GM18873 (cell line): Measurements from ENCODE around the gene WBP1L.
"Not testable (repeated sequence)": the region's sequence is repeated elsewhere in the genome, so short reads cannot be mapped to it uniquely, and the experiment has no call there.

Source experiments
- ATAC-seq: cut with Tn5 transposase; IDR thresholded peaks from one replicate; pipeline ENCODE4 v1.9.1; 2021; ENCODE audit warnings: mild to moderate bottlenecking, moderate library complexity, moderate number of reproducible peaks; ENCODE audit not compliant: unreplicated experiment, low FRiP score

WBP1L gene

DNA sequence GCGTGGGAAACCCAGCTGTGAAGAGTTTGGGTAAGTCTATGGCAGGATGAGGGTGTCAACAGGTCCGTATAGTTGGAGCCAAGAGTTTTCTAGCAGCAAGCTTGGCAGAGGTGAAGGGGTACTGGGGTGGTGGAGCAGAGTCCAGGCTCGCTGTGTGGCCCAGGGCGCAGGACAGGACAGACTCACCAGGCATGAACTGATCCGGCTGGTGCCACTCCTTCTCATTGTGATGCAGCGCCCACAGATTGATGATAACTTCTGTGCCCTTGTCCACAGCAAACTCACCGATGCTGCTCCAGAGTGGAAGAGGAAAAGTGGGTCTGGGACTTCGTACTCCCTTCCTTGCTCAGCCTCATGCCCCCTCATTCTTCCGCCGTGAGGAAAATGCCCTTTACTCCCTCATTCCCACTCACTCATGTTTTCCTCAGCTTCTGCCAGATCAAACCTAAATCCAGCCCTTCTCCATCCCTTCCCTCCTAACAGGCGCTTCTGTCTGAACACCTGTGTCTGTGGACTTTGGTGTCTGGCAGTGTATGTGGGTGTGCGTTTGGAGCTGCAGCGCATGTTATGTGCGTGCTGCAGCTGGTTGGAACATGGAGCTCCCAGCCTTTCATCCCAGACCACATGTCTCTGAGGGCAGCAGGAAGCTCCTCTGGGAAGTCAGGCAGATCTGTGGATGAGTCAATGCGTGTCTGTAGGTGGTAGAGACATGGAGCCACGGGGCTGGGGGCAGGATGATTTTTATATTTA, 87.7 kb downstream of the WBP1L start:
- no peak for ATAC-seq

DNA sequence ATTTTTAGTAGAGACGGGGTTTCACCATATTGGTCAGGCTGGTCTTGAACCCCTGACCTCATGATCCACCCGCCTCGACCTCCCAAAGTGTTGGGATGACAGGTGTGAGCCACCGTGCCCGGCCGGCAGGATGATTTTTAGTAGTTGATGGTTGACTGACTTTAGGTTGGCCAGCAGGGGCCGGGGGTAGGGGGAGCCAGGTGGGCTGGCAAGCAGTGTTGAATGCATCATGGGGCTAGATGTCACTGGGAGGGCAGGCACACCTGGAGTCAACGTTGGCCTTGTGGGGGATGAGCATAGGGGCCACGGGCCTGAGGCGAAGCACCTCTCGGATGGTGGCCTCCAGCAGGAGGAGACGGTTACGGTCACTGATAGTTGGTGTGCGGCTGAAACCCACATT, 88.5 kb downstream of the WBP1L start:
- ATAC-seq, result no peak

DNA sequence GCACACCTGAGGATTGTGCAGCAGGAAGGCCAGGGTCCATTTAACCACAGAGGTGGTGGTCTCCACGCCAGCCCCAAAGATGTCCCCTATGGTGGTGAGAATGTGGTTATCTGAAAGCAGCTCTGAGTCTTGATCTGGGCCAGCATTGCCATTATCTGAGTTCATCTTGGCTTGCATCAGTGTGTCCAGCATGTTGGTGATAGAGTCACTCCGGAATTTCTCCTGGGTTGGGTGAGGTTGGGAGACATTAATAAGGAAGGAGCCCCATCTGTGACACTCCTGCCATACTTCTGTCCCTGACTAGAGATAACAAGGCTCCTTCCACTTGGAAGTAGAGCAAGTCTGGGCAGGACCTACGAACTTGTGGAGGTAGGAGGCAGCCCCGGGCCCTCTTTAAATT, 89.2 kb downstream of the WBP1L start:
- no peak for ATAC-seq

DNA sequence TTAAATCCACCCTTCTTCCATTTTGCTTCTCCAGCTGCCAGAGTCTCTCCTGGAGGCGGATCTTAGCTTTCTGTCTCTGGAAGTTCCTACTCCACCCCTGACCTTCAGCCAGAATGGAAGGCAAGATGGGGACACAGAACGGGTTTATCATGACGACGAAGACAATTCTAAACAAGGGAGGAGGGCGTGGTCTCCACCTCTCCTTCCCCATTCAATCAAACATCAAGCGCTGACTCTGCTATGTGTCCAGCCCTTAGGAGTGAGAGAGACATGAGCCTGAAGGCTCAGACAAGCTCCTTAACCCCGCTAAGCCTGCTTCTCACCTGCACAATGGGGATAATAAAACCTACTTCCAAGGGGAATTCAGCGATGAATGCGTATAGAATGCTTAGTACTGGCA, 90.4 kb downstream of the WBP1L start:
- ATAC-seq, result no peak

DNA sequence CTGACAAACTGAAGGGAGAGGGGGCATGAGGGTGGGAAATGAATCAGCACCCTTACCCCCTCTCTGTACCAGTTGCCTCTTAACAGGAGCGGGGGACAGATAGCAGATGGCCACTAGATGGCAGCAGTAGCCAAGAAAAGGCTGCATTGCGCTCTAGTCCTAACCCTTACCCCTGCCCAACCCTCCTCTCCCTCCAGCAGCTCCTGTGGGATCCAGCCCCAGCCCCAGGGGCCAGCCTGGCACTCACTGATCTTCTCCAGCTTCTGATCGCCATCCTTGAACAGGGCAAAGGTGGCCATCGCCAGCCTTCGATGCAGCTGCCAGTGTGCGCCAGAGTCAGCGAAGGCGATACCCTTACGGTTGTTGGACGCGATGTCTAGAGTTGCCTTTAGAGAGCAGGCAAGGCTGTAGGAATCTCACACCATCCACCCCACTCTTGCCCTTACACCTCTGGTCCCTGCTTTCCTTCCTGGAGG, 91.3 kb downstream of the WBP1L start:
- no peak for ATAC-seq

DNA sequence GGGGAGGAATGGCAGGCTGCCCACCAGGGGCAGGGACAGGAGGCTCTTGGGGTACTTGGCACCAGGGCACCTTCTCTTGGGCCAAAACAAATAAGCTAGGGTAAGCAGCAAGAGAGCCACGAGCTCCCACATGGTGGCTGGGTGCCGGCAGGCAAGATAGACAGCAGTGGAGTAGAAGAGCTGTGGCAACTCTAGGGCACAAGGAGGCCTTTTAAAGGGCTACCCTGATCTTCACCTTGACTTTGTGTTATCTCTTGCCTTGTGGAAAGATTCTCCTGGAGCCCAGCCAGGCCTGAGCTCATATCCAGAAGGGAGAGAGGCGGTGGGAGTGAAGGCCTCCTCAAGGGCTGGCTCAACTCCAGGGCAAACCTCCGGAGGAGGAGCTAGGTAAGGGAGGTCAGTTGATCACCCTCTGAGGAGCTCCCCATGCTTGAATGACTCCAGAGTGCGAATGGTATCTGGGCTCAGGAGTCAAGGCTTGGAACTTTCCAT, 93.5 kb downstream of the WBP1L start, which contains the start of gene CYP17A1:
TSS of gene CYP17A1 (minus strand) at position 184 of the 492 bp plus-strand sequence. CDS start at position 132, 52 bp downstream.
- ATAC-seq, result no peak

DNA sequence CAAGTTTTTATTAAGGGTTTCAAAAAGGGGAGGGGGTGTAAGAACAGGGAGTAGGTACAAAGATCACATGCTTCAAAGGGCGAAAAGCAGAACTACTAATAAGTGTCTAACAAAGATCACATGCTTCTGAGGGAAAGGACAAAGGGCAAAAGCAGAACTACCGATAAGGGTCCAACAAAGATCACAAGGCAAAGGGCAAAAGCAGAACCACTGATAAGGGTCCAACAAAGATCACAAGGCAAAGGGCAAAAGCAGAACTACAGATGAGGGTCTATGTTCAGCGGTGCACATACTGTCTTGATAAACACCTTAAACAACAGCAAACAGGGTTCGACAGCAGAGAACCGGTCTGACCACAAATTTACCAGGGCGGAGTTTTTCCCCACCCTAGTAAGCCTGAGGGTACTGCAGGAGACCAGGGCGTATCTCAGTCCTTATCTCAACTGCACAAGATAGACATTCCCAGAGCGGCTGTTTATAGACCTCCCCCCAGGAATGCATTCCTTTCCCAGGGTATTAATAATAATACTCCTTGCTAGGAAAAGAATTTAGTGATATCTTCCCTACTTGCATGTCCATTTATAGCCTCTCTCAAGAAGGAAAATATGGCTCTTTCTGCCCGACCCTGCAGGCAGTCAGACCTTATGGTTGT, 94.7 kb downstream of the WBP1L start:
- ATAC-seq, result not testable (repeated sequence)

DNA sequence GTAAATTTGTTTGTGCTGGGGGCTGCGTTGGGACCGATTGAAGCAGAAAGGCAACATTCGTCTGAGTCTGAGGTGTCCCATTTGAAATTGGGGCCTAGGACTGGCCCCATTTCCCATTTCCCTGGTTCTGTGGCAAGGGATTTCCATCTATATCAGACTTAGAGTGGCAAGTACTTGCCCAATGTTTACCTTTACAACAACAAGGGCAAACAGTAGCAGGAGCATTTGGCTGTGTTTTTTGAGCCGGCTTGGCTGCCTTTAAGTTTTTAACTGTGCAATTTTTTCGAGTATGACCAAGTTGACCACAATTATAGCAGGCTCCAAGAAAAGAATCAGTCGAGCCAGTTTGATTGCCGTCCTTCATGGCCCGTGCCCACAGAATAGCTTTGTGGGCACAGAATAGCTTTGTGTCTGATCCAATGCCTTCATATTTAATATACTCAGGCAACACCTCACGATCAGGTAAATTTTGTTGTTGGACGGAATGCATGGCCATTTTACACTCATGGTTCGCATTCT, 98.1 kb downstream of the WBP1L start:
- ATAC-seq, result no peak

DNA sequence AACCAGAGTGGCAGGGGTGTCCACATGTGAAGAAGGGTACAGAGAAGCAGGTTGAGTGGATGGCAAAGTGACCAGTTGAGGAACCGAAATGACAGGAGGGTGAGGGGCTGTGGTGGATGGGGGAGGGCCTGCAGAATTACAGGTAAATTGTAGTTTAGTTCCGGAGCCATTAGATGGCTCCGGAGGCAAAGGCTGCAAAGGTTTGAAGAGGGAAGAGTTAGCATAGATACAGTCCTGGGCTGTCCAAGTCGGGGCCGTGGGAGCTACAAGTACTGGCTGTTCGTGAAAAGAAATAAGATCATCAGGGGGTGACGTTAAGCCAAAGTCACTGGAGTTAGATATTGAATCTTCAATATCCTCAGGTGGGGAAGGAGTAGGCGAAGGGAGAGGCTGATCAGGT, 99.4 kb downstream of the WBP1L start:
- ATAC-seq, result not testable (repeated sequence)

DNA sequence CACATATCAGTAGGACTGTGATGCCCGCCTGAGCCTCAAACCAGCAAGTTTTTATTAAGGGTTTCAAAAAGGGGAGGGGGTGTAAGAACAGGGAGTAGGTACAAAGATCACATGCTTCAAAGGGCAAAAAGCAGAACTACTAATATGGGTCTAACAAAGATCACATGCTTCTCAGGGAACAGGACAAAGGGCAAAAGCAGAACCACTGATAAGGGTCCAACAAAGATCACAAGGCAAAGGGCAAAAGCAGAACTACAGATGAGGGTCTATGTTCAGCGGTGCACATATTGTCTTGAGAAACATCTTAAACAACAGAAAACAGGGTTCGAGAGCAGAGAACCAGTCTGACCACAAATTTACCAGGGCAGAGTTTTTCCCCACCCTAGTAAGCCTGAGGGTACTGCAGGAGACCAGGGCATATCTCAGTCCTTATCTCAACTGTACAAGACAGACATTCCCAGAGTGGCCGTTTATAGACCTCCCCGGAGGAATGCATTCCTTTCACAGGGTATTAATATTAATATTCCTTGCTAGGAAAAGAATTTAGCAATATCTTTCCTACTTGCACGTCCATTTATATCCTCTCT, 100.5 kb downstream of the WBP1L start:
- not testable (repeated sequence) for ATAC-seq

DNA sequence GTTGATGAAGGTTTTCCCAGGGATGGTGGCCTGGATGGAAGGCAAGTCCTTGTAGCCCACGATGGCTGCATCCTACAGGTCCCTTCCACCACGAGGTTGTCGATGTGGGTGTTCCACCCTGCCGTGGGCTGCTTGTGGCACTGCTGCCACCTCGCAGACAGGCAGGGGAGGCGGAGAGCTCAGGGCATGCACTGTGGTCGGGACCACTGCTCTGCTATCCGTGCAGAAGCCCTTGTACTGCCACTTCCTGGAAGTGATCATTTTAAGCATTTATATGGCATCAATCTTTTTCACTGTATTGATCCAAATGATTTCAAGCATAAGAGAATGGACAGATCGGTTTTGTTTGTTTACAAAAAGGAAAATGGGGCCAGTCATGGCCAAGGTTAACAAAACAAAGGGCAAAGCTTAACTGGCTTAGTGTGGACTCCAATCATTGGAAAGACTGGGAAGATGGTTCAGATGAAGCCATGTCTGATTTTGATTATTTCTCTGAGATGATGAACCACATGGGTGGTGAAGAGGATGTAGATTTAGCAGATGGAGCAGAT, 101.7 kb downstream of the WBP1L start:
- ATAC-seq, result no peak

DNA sequence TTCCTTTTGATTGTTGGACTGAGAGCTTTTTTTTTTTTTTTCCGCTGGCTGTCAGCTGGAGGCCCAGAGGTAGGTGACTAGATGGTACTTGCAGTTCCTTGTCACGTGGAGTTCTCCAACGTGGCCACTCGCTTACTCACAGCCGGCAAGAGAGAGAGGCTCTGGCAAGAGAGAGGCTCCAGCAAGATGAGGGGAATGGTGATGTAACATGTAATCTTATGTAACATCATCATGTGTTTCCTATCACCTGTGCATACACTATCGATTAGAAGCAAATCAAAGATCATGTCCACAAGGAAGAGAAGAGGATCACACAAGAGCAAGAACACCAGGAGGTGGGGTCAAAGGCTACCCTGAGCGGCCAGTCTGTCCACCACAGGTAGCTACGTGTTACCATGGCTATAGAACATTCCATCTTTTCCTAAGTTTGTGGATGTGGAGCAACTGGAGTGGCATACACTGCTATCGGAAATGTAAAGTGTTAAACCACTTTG, 106.3 kb downstream of the WBP1L start:
- no peak for ATAC-seq

DNA sequence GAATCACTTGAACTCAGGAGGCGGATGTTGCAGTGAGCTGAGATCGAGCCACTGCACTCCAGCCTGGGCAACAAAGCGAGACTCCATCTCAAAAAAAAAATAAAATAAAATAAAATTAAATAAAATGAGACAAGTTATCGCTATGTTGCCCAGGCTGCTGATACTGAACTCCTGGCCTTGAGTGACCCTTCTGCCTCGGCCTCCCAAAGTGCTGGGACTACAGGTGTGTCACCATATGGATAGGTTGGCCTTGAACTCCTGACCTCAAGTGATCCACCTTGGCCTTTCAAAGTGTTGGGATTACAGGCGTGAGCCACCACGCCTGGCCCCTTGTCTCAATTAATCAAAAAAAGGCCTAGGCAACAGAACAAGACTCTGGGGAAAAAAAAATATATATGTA, 109.5 kb downstream of the WBP1L start:
- not testable (repeated sequence) for ATAC-seq

DNA sequence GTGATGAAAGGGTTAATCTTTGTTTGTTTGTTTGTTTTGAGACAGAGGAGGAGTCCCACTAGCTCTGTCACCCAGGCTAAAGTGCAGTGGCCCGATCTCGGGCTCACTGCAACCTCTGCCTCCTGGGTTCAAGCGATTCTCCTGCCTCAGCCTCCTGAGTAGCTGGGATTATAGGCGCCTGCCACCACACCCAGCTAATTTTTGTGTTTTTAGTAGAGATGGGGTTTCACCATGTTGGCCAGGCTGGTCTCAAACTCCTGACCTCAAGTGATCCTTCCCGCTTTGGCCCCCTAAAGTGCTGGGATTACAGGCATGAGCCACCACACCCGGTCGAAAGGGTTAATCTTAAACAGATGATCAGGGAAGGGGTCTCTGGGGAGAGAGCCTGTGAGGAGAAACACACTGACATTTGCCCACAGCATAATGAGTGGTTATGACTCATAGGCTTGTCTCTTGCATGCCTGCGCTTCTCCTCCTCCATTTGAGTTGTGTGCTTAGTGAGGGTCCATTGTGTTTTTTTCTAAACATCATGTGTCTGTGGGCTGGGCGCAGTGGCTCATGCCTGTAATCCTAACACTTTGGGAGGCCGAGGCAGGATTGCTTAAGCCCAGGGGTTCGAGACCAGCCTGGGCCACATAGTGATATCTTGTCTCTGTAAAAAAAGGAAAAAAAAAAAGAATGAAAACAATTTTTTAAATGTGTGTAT, 112.1 kb downstream of the WBP1L start:
- not testable (repeated sequence) for ATAC-seq

DNA sequence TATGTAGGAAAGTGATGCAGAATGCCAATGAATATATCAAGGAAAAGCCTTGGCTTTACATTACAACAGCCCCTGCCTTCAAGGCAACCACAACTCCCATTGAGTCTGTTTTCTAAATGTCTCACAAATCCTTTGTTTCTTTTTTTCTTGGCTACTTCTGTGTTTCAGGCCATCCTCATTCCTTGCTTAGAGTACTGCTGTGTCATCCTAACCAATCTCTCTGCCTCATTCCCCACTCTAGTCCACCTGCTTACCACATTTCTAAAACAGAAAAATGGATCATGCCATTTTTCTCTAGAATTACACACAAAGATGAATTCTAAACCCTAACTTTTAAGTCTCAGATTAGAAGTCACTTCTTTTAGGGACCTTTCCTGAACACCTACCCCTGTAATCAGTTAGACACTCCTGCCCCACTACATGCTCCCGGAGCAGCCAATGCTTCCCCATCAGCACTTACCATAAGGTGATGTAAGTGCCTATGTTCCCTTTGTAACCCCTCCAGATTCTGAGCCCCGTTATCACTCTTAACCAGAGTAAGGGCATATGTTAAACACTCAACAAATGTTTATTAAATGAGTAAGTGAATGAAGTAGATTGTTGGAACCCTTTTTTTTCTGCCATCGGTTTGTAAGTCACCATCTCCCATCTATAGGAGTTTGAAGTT, 113.1 kb downstream of the WBP1L start:
- no peak for ATAC-seq

DNA sequence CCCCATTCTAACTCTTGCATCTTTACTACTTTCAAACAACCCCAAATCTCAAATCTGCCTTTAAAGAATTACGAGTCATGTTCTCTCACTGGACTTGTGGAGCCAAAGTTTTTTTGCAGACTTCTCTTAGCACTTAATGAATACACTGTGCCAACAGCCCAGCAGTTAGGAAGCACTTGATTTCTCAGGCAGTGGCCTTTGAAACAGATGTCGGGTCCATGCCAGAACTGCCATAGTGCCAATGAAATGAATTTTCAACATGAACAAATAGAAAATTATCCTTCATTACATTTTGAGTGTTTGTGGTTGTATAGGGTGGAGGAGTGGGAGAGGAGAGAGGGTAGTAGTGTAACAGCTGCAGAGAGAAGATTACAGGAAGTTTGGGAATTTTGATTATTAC, 116.2 kb downstream of the WBP1L start:
- no peak for ATAC-seq

DNA sequence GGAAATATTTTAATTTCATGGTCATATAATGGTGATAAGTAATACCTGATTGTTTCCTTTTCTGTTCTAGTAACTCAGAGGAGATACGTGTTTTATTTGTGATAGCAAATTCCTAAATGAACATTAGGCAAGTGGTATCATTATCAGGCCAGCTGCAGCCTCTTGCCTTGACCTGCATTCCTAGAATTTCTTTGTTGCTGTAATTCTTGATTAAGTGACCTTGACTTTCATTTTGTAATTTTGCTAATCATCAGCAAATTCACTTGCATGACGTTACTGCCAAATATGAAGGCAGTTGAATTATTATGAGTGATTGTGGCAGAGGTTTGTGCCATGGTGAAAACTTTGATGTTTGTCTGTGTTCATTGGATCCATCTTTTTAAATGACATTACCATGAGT, 119.9 kb downstream of the WBP1L start:
- no peak for ATAC-seq

DNA sequence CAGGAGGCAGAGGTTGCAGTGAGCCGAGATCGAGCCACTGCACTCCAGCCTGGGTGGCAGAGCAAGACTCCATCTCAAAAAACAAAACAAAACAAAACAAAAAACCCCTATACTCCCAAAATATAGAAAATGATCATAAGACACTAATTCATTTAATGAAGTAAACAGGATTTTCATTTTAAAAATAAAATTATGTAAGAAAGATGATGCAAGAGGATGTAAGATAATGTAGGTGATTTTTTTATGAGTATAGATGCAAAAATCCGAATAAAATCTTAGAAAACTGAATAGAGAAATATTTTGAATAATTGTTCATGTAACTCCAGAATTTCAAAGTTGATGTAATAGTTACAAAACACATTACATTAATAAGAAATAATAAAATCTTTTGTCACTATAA, 121.9 kb downstream of the WBP1L start:
- ATAC-seq, result no peak
